Neuronal stem cell (in vitro differentiated cells): Measurements from ENCODE around the gene PNISR. TPM values are rescaled to one million over a fixed set of nuclear protein-coding genes. Genes with fewer than 3 reads are reported as not detected.

Experiments
- DNase-seq: peaks from one replicate; pipeline ENCODE4 v3.0.0-alpha.2; 2013; ENCODE audit warnings: low spot score
- H2AFZ ChIP-seq: one replicate; pipeline ENCODE4 v1.6.1; 2013; ENCODE audit warnings: mild to moderate bottlenecking, low read length, inconsistent platforms
- H2AK5ac ChIP-seq: 2 replicates; pipeline ENCODE4 v1.6.1; 2013; ENCODE audit warnings: low read depth, mild to moderate bottlenecking, inconsistent platforms, low read length, moderate library complexity, mixed read lengths
- H2BK120ac ChIP-seq: 2 replicates; pipeline ENCODE4 v1.6.1; 2013; ENCODE audit warnings: low read depth, mild to moderate bottlenecking, inconsistent platforms, low read length, moderate library complexity, mixed read lengths
- H2BK12ac ChIP-seq: one replicate; pipeline ENCODE4 v1.6.1; 2013; ENCODE audit warnings: low read length, inconsistent platforms
- H2BK15ac ChIP-seq: 2 replicates; pipeline ENCODE4 v1.6.1; 2013; ENCODE audit warnings: mild to moderate bottlenecking, low read length, inconsistent platforms, mixed read lengths
- H2BK5ac ChIP-seq: one replicate; pipeline ENCODE4 v1.6.1; 2013; ENCODE audit warnings: inconsistent platforms, mild to moderate bottlenecking, low read length, moderate library complexity
- H3K14ac ChIP-seq: one replicate; pipeline ENCODE4 v1.6.1; 2013; ENCODE audit warnings: low read length, inconsistent platforms
- H3K18ac ChIP-seq: 2 replicates; pipeline ENCODE4 v1.6.1; 2013; ENCODE audit warnings: low read length, inconsistent platforms
- H3K23ac ChIP-seq: 2 replicates; pipeline ENCODE4 v1.6.1; 2013; ENCODE audit warnings: low read depth, mild to moderate bottlenecking, mixed read lengths, low read length, inconsistent platforms; ENCODE audit not compliant: poor library complexity
- H3K27ac ChIP-seq: replicated peaks from 3 replicates; pipeline ENCODE4 v1.5.1; 2013; ENCODE audit warnings: low read length, inconsistent platforms
- H3K27me3 ChIP-seq, 3 experiments: 2 replicates each; pipeline ENCODE4 v1.6.1; 2013; ENCODE audit warnings: low read length in 3 of 3, mild to moderate bottlenecking in 2 of 3, inconsistent platforms in 1 of 3, low read depth in 1 of 3, mixed read lengths in 1 of 3, moderate library complexity in 1 of 3; ENCODE audit not compliant: control insufficient read depth in 3 of 3, insufficient read depth in 3 of 3
- H3K36me3 ChIP-seq, 2 donors: replicated peaks in 1 of 2; 2 replicates each; pipeline ENCODE4 v1.6.1; 2013; ENCODE audit warnings: low read length in 2 of 2; ENCODE audit not compliant: control insufficient read depth in 2 of 2, insufficient read depth in 2 of 2
- H3K4ac ChIP-seq: 2 replicates; pipeline ENCODE4 v1.6.1; 2013; ENCODE audit warnings: inconsistent platforms, mild to moderate bottlenecking, low read length, moderate library complexity
- H3K4me1 ChIP-seq, 2 donors: 1 replicate in 1 of 2; 2 replicates in 1 of 2; pipeline ENCODE4 v1.6.1; 2013; ENCODE audit warnings: low read length in 2 of 2, low read depth in 1 of 2; ENCODE audit not compliant: control insufficient read depth in 2 of 2, insufficient read depth in 1 of 2
- H3K4me2 ChIP-seq: one replicate; pipeline ENCODE4 v1.6.1; 2013; ENCODE audit warnings: mild to moderate bottlenecking, low read length, inconsistent platforms; ENCODE audit not compliant: insufficient read depth, poor library complexity, severe bottlenecking
- H3K4me3 ChIP-seq, 2 donors: 2 replicates each; pipeline ENCODE4 v1.5.1; 2013; ENCODE audit warnings: low read length in 2 of 2, mild to moderate bottlenecking in 2 of 2, inconsistent platforms in 1 of 2, moderate library complexity in 1 of 2
- H3K79me1 ChIP-seq: one replicate; pipeline ENCODE4 v1.6.1; 2013; ENCODE audit warnings: low read depth, mild to moderate bottlenecking, inconsistent platforms, low read length, moderate library complexity
- H3K9ac ChIP-seq: one replicate; pipeline ENCODE4 v1.6.1; 2013; ENCODE audit warnings: mild to moderate bottlenecking, low read depth, low read length, inconsistent platforms; ENCODE audit not compliant: poor library complexity
- H3K9me3 ChIP-seq, 2 donors: replicated peaks in 1 of 2; 2 replicates each; pipeline versions ENCODE3 to v1.6.1; 2013; ENCODE audit warnings: low read length in 2 of 2, mild to moderate bottlenecking in 2 of 2, inconsistent platforms in 1 of 2, low read depth in 1 of 2, mixed read lengths in 1 of 2, moderate library complexity in 1 of 2; ENCODE audit not compliant: control insufficient read depth in 2 of 2, insufficient read depth in 1 of 2
- H4K8ac ChIP-seq: one replicate; pipeline ENCODE4 v1.6.1; 2013; ENCODE audit warnings: low read depth, mild to moderate bottlenecking, inconsistent platforms, low read length, moderate library complexity
- H4K91ac ChIP-seq: one replicate; pipeline ENCODE4 v1.6.1; 2013; ENCODE audit warnings: low read length, low read depth, mild to moderate bottlenecking, inconsistent platforms; ENCODE audit not compliant: poor library complexity
- WGBS, 2 donors: extraction: QIAGEN DNeasy Blood & Tissue Kit; methylation state at CpG; one replicate each; pipeline ENCODE4 v1.1.7; 2013; ENCODE audit warnings: missing lambda C conversion rate in 2 of 2, mixed read lengths in 1 of 2; ENCODE audit not compliant: insufficient read length in 2 of 2, insufficient replicate concordance in 1 of 2; ENCODE audit errors: extremely low coverage in 2 of 2; 5-methylcytosine and 5-hydroxymethylcytosine counted together
- polyA plus RNA-seq, 2 experiments: library from polyadenylated mRNA; stranded (reverse); fragments of 200-250 nt; gene quantifications; one replicate each; pipeline ENCODE4 v1.2.3, GENCODE V29; 2013

Gene PNISR
- polyA plus RNA-seq (2013, experiment 1 of 2): 343 TPM
- 349 TPM for polyA plus RNA-seq (2013, experiment 2 of 2)

GRCh38 chr6:99424761-99425646, at the start of gene PNISR:
TSS of gene PNISR (minus strand) at chr6:99425308. CDS start at chr6:99414659, 10,649 bp downstream.
- peaks cover 0 to 10% of the 10 kb centered on the region in 2 donors for H3K9me3 ChIP-seq
- H3K23ac ChIP-seq: no peak within 1 kb of the TSS
- H3K79me1 ChIP-seq: peaks cover 2% of the 10 kb centered on the region
- peak within 1 kb of the TSS; percentile 19 for H3K4ac ChIP-seq
- H2AFZ ChIP-seq: peak within 1 kb of the TSS; percentile 81
- no peak within 1 kb of the TSS for H2AK5ac ChIP-seq
- peak within 1 kb of the TSS; percentile 94 for H3K9ac ChIP-seq
- H2BK120ac ChIP-seq: no peak within 1 kb of the TSS
- H3K18ac ChIP-seq: peak within 1 kb of the TSS; percentile 95
- H2BK15ac ChIP-seq: no peak within 1 kb of the TSS
- H2BK5ac ChIP-seq: no peak within 1 kb of the TSS
- H3K4me2 ChIP-seq: peak within 1 kb of the TSS; percentile 55
- no peak within 1 kb of the TSS for H3K14ac ChIP-seq
- H3K27ac ChIP-seq: peak within 1 kb of the TSS; percentile 95
- no CpG with 5 or more reads among the region's 53 CpGs for WGBS, 2 donors
- H3K4me1 ChIP-seq: peaks cover 5 to 10% of the 10 kb centered on the region in 2 donors
- peak within 1 kb of the TSS; percentile 98 for H4K91ac ChIP-seq
- H2BK12ac ChIP-seq: no peak within 1 kb of the TSS
- H4K8ac ChIP-seq: no peak within 1 kb of the TSS
- H3K27me3 ChIP-seq: no peaks in the 10 kb centered on the region
- H3K36me3 ChIP-seq: peaks cover 2 to 57% of the 10 kb centered on the region in 2 donors
- DNase-seq: peak; percentile 95
- peak within 1 kb of the TSS; percentile 71 to 97 for H3K4me3 ChIP-seq

GRCh38 chr6:99473730-99474129, 48.6 kb upstream of the PNISR start:
- H4K8ac ChIP-seq: no peak overlapping the region
- no peak overlapping the region for H3K4me2 ChIP-seq
- H3K18ac ChIP-seq: no peak overlapping the region
- H4K91ac ChIP-seq: no peak overlapping the region
- H3K23ac ChIP-seq: no peak overlapping the region
- H2AFZ ChIP-seq: no peak overlapping the region
- H3K36me3 ChIP-seq: peaks cover 0 to 24% of the 10 kb centered on the region in 2 donors
- H3K9me3 ChIP-seq: no peaks in the 10 kb centered on the region
- no peak for DNase-seq
- H3K4me3 ChIP-seq: no peak overlapping the region
- H2BK5ac ChIP-seq: no peak overlapping the region
- H3K4ac ChIP-seq: no peak overlapping the region
- no peaks in the 10 kb centered on the region for H3K27me3 ChIP-seq
- H2BK12ac ChIP-seq: no peak overlapping the region
- no peak overlapping the region for H3K27ac ChIP-seq
- H3K14ac ChIP-seq: no peak overlapping the region
- H2BK15ac ChIP-seq: no peak overlapping the region
- no peak overlapping the region for H3K9ac ChIP-seq
- H2AK5ac ChIP-seq: no peak overlapping the region
- no peak overlapping the region for H2BK120ac ChIP-seq
- no peaks in the 10 kb centered on the region for H3K79me1 ChIP-seq
- no peaks in the 10 kb centered on the region for H3K4me1 ChIP-seq

DNA sequence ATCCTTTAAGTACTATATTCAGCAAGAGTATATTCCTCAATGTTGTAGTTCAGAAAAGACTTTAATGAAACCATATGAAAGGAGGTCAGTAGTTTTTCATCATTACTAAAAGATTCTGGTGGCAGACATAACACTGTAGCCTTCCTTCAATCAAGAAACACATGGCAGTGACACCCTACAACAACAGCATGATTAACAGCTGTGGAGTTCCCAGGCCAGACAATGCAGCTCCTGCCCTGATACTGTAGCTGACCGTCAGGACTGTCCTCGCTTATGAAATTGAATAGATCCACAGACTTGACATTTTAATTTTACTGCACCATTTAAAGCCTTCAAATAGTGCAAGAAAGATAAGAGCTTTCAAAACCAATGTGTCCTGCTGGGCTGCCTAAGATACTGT, 46.5 kb upstream of the PNISR start:
- Histone ChIP-seq H3K18ac (no peak overlapping the region), H2BK120ac (no peak overlapping the region), H3K4me3 (no peak overlapping the region), H3K4ac (no peak overlapping the region), H2AK5ac (no peak overlapping the region), H3K36me3 (peaks cover 0 to 19% of the 10 kb centered on the region in 2 donors), H2BK15ac (no peak overlapping the region), H3K14ac (no peak overlapping the region), H4K91ac (no peak overlapping the region), H3K27me3 (no peaks in the 10 kb centered on the region), H3K27ac (no peak overlapping the region), H2BK12ac (no peak overlapping the region), H2AFZ (no peak overlapping the region), H4K8ac (no peak overlapping the region), H3K79me1 (no peaks in the 10 kb centered on the region), H3K4me2 (no peak overlapping the region), H3K4me1 (no peaks in the 10 kb centered on the region), H3K9me3 (no peaks in the 10 kb centered on the region), H2BK5ac (no peak overlapping the region), H3K9ac (no peak overlapping the region), H3K23ac (no peak overlapping the region)
- WGBS, 2 donors: no CpG with 5 or more reads among the region's 2 CpGs
- no peak for DNase-seq

GRCh38 chr6:99467509-99468106, 42.5 kb upstream of the PNISR start:
- Histone ChIP-seq H3K4me3 (no peak overlapping the region), H3K4me1 (no peaks in the 10 kb centered on the region), H3K4me2 (no peak overlapping the region), H4K91ac (no peak overlapping the region), H4K8ac (no peak overlapping the region), H3K36me3 (peaks cover 0 to 15% of the 10 kb centered on the region in 2 donors), H3K79me1 (no peaks in the 10 kb centered on the region), H2BK5ac (no peak overlapping the region), H2BK15ac (no peak overlapping the region), H2AK5ac (no peak overlapping the region), H2AFZ (no peak overlapping the region), H3K4ac (no peak overlapping the region), H2BK120ac (no peak overlapping the region), H3K18ac (no peak overlapping the region), H3K14ac (no peak overlapping the region), H3K9me3 (no peaks in the 10 kb centered on the region), H3K23ac (no peak overlapping the region), H3K27me3 (no peaks in the 10 kb centered on the region), H3K27ac (no peak overlapping the region), H2BK12ac (no peak overlapping the region), H3K9ac (no peak overlapping the region)
- WGBS, 2 donors: no CpG with 5 or more reads among the region's 3 CpGs
- DNase-seq: peak; percentile 8
